Astrocyte (in vitro differentiated cells and primary cell): ENCODE data around the gene GP1BA. TPM values are rescaled to one million over a fixed set of nuclear protein-coding genes. Genes with fewer than 3 reads are reported as not detected.

Source experiments
- DNase-seq: peaks from one replicate; pipeline ENCODE4 v3.0.0-alpha.2; 2010; ENCODE audit warnings: low read depth
- FAIRE-seq: peaks from 2 replicates; lab custom pipeline; 2011; peaks lifted over from hg19 to GRCh38; lab: Jason Lieb, UNC
- H2AFZ ChIP-seq: 2 replicates; pipeline ENCODE4 v1.6.0; 2012; ENCODE audit warnings: low read depth, low read length, inconsistent platforms
- H3K27ac ChIP-seq: 2 replicates; pipeline ENCODE4 v1.5.1; 2011; ENCODE audit warnings: low read depth, low read length, inconsistent platforms
- H3K27me3 ChIP-seq: 2 replicates; pipeline ENCODE4 v1.6.0; 2011; ENCODE audit warnings: low read length, inconsistent platforms; ENCODE audit not compliant: insufficient read depth
- H3K36me3 ChIP-seq: 2 replicates; pipeline ENCODE4 v1.5.1; 2011; ENCODE audit warnings: low read length, inconsistent platforms; ENCODE audit not compliant: insufficient read depth
- H3K4me1 ChIP-seq: 2 replicates; pipeline ENCODE4 v1.5.1; 2011; ENCODE audit warnings: low read length, inconsistent platforms; ENCODE audit not compliant: insufficient read depth
- H3K4me2 ChIP-seq: 2 replicates; pipeline ENCODE4 v1.6.0; 2012; ENCODE audit warnings: low read length, inconsistent platforms
- H3K4me3 ChIP-seq: 2 replicates; pipeline ENCODE4 v1.5.1; 2011; ENCODE audit warnings: low read depth, mild to moderate bottlenecking, low read length, inconsistent platforms; ENCODE audit not compliant: insufficient read depth
- H3K79me2 ChIP-seq: 2 replicates; pipeline ENCODE4 v1.6.0; 2012; ENCODE audit warnings: mild to moderate bottlenecking, low read length, inconsistent platforms; ENCODE audit not compliant: insufficient read depth
- H3K9ac ChIP-seq: 2 replicates; pipeline ENCODE4 v1.6.0; 2012; ENCODE audit warnings: mild to moderate bottlenecking, low read length, inconsistent platforms
- H3K9me3 ChIP-seq: 2 replicates; pipeline ENCODE4 v1.5.1; 2012; ENCODE audit warnings: low read depth, mild to moderate bottlenecking, low read length, inconsistent platforms; ENCODE audit not compliant: insufficient read depth
- H4K20me1 ChIP-seq: 2 replicates; pipeline ENCODE4 v1.6.0; 2012; ENCODE audit warnings: low read length, inconsistent platforms; ENCODE audit not compliant: insufficient read depth
- H3K27ac Mint-ChIP-seq: one replicate; pipeline ENCODE4 v1.8.0; 2021; ENCODE audit warnings: mild to moderate bottlenecking, mixed read lengths; ENCODE audit not compliant: unreplicated experiment
- H3K27me3 Mint-ChIP-seq: one replicate; pipeline ENCODE4 v1.8.0; 2021; ENCODE audit warnings: low read depth, mixed read lengths; ENCODE audit not compliant: unreplicated experiment
- H3K36me3 Mint-ChIP-seq: one replicate; pipeline ENCODE4 v1.8.0; 2021; ENCODE audit warnings: low read depth, mixed read lengths; ENCODE audit not compliant: unreplicated experiment
- H3K4me1 Mint-ChIP-seq: one replicate; pipeline ENCODE4 v1.8.0; 2021; ENCODE audit warnings: low read depth, mixed read lengths; ENCODE audit not compliant: unreplicated experiment
- H3K4me3 Mint-ChIP-seq: one replicate; pipeline ENCODE4 v1.8.0; 2021; ENCODE audit warnings: mild to moderate bottlenecking, moderate library complexity, mixed read lengths; ENCODE audit not compliant: unreplicated experiment
- H3K9me3 Mint-ChIP-seq: one replicate; pipeline ENCODE4 v1.8.0; 2021; ENCODE audit warnings: mild to moderate bottlenecking, mixed read lengths; ENCODE audit not compliant: unreplicated experiment
- EZH2 ChIP-seq: IDR thresholded peaks from 2 replicates; pipeline ENCODE4 v1.6.1; 2012; ENCODE audit warnings: mild to moderate bottlenecking, low read length, inconsistent platforms; ENCODE audit not compliant: insufficient read depth
- total RNA-seq: library from RNA; stranded (reverse); gene quantifications from 2 replicates; pipeline ENCODE4 v1.2.1, GENCODE V29; 2021
- TF ChIP-seq, protein P1 (sequence below): IDR thresholded peaks from 2 replicates; pipeline ENCODE4 v1.5.1; 2011; ENCODE audit warnings: low read depth, mild to moderate bottlenecking, inconsistent platforms, low read length, moderate library complexity; ENCODE audit not compliant: insufficient read depth

Gene GP1BA
- total RNA-seq, 1 donor from 2014 or later = 0.09 TPM

DNA sequence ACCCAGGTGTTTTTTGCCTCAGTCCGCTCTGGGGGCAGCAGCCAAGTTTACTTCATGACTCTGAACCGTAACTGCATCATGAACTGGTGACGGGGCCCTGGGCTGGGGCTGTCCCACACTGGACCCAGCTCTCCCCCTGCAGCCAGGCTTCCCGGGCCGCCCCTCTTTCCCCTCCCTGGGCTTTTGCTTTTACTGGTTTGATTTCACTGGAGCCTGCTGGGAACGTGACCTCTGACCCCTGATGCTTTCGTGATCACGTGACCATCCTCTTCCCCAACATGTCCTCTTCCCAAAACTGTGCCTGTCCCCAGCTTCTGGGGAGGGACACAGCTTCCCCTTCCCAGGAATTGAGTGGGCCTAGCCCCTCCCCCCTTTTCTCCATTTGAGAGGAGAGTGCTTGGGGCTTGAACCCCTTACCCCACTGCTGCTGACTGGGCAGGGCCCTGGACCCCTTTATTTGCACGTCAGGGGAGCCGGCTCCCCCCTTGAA lies 34.8 kb upstream of the GP1BA start:
- DNase-seq = no peak
- Mint-ChIP-seq H3K36me3 (peaks cover 19% of the 10 kb centered on the region), H3K27ac (no peak overlapping the region), H3K4me1 (no peaks in the 10 kb centered on the region), H3K9me3 (no peaks in the 10 kb centered on the region), H3K27me3 (no peaks in the 10 kb centered on the region), H3K4me3 (no peak overlapping the region)
- Histone ChIP-seq H3K9ac (no peak overlapping the region), H4K20me1 (peaks cover 3% of the 10 kb centered on the region), H3K9me3 (no peaks in the 10 kb centered on the region), H3K27ac (no peak overlapping the region), H3K79me2 (no peaks in the 10 kb centered on the region), H3K4me2 (no peak overlapping the region), H3K27me3 (peaks cover 2% of the 10 kb centered on the region), H3K36me3 (peaks cover 12% of the 10 kb centered on the region), H3K4me3 (no peak overlapping the region), H3K4me1 (peaks cover 6% of the 10 kb centered on the region), H2AFZ (no peak overlapping the region)
- TF ChIP-seq, protein P1, sequence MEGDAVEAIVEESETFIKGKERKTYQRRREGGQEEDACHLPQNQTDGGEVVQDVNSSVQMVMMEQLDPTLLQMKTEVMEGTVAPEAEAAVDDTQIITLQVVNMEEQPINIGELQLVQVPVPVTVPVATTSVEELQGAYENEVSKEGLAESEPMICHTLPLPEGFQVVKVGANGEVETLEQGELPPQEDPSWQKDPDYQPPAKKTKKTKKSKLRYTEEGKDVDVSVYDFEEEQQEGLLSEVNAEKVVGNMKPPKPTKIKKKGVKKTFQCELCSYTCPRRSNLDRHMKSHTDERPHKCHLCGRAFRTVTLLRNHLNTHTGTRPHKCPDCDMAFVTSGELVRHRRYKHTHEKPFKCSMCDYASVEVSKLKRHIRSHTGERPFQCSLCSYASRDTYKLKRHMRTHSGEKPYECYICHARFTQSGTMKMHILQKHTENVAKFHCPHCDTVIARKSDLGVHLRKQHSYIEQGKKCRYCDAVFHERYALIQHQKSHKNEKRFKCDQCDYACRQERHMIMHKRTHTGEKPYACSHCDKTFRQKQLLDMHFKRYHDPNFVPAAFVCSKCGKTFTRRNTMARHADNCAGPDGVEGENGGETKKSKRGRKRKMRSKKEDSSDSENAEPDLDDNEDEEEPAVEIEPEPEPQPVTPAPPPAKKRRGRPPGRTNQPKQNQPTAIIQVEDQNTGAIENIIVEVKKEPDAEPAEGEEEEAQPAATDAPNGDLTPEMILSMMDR = no peak
- TF ChIP-seq EZH2 = no peak
- no peak for FAIRE-seq

DNA sequence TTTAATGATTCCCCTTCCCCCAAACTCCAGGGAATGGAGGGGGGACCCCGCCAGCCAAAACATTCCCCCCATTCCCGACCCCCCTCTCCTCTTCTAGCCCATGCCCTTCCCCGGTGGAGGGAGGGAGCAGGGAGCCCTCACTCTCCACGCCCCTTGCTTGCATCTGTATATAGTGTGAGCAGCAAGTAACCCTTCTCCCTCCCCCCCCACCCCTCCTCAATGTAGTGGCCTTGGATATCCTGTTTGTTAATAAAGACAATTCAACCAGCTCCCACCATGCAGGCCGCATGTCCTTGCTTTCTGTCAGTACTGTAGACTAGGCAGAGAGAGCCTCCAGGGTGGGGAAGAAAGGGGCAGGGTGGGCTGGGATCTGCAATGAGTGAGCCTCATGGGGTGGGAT lies 34.3 kb upstream of the GP1BA start:
- DNase-seq = no peak
- peaks cover 2% of the 10 kb centered on the region for H3K27me3 ChIP-seq
- H3K9me3 ChIP-seq = no peaks in the 10 kb centered on the region
- no peak for TF ChIP-seq EZH2
- TF ChIP-seq, protein P1 = no peak
- H3K4me3 Mint-ChIP-seq = no peak overlapping the region
- no peak overlapping the region for H3K4me2 ChIP-seq
- H3K79me2 ChIP-seq = no peaks in the 10 kb centered on the region
- no peaks in the 10 kb centered on the region for H3K27me3 Mint-ChIP-seq
- no peaks in the 10 kb centered on the region for H3K4me1 Mint-ChIP-seq
- no peak overlapping the region for H2AFZ ChIP-seq
- H3K9me3 Mint-ChIP-seq = no peaks in the 10 kb centered on the region
- H3K36me3 ChIP-seq = peaks cover 12% of the 10 kb centered on the region
- peaks cover 22% of the 10 kb centered on the region for H3K36me3 Mint-ChIP-seq
- H4K20me1 ChIP-seq = peaks cover 5% of the 10 kb centered on the region
- peaks cover 6% of the 10 kb centered on the region for H3K4me1 ChIP-seq
- H3K4me3 ChIP-seq = no peak overlapping the region
- no peak overlapping the region for H3K9ac ChIP-seq
- H3K27ac ChIP-seq = no peak overlapping the region
- no peak for FAIRE-seq
- no peak overlapping the region for H3K27ac Mint-ChIP-seq

DNA sequence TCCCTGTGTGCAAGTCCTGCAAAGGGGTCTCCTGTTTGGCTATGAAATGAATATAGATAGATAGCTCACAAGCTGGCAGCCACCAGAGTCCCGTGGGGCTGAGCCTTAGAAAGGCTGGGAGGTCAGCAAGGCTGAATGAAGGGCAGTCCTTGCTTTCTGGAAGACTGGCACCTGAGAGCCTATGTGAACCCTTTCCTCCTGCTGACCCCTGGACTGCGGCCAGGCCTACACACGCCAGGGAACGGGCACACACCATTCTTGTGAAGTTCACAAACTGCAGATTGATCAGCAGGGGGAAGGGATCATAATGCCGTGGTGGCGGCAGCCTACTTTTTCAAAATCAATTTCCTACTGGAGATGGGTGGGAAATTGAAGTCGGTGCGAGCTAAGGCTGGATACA lies 33.7 kb upstream of the GP1BA start:
- Histone ChIP-seq H4K20me1 (peaks cover 7% of the 10 kb centered on the region), H3K4me2 (peak overlapping the region; percentile 78), H3K4me1 (peaks cover 6% of the 10 kb centered on the region), H3K79me2 (no peaks in the 10 kb centered on the region), H3K36me3 (peaks cover 12% of the 10 kb centered on the region), H3K9me3 (no peaks in the 10 kb centered on the region), H3K4me3 (no peak overlapping the region), H3K9ac (no peak overlapping the region), H3K27ac (no peak overlapping the region), H3K27me3 (peaks cover 2% of the 10 kb centered on the region), H2AFZ (no peak overlapping the region)
- FAIRE-seq (no peak), DNase-seq (no peak)
- no peak overlapping the region for H3K4me3 Mint-ChIP-seq
- no peaks in the 10 kb centered on the region for H3K4me1 Mint-ChIP-seq
- TF ChIP-seq, protein P1 = no peak
- no peak for TF ChIP-seq EZH2
- no peaks in the 10 kb centered on the region for H3K9me3 Mint-ChIP-seq
- H3K36me3 Mint-ChIP-seq = peaks cover 22% of the 10 kb centered on the region
- H3K27ac Mint-ChIP-seq = no peak overlapping the region
- no peaks in the 10 kb centered on the region for H3K27me3 Mint-ChIP-seq
